Vagina (tissue), 2 donors: ENCODE results near the gene PXDN. TPM values are rescaled to one million over a fixed set of nuclear protein-coding genes. Genes with fewer than 3 reads are reported as not detected.
A peak's percentile ranks its signal among the peaks of the same experiment; 100 is the strongest.
"Not testable (repeated sequence)": the region's sequence is repeated elsewhere in the genome, so short reads cannot be mapped to it uniquely, and the experiment has no call there.

Experiments used
- DNase-seq, 2 donors: peaks; one replicate each; pipeline ENCODE4 v3.0.0-alpha.2; 2017; ENCODE audit errors: extremely low spot score in 2 of 2
- H3K27ac ChIP-seq: fragments of 200-600 bp; sonication (generic); one replicate; pipeline ENCODE4 v1.5.1; 2019
- H3K27me3 ChIP-seq: fragments of 200-600 bp; sonication (generic); one replicate; pipeline ENCODE4 v1.5.1; 2019
- H3K36me3 ChIP-seq, 2 donors: fragments of 200-600 bp; sonication (generic); one replicate each; pipeline ENCODE4 v1.5.1; 2017 to 2019
- H3K4me1 ChIP-seq: fragments of 200-600 bp; sonication (generic); one replicate; pipeline ENCODE4 v1.5.1; 2019
- H3K4me3 ChIP-seq, 2 donors: fragments of 200-600 bp; sonication (generic); 1 replicate in 1 of 2; 2 replicates in 1 of 2; pipeline ENCODE4 v1.5.1; 2016 to 2019
- H3K9me3 ChIP-seq: fragments of 200-600 bp; sonication (generic); one replicate; pipeline ENCODE4 v1.5.1; 2019
- POLR2A ChIP-seq, 2 donors: fragments of 450-650 bp; IDR thresholded peaks; one replicate each; pipeline ENCODE4 v1.6.1; 2017; ENCODE audit warnings: antibody characterized with exemption in 2 of 2, mild to moderate bottlenecking in 2 of 2, moderate library complexity in 2 of 2
- POLR2AphosphoS5 ChIP-seq, 2 donors: sonication (generic); formaldehyde crosslinking; IDR thresholded peaks; one replicate each; pipeline ENCODE4 v1.9.0; 2017; ENCODE audit warnings: antibody characterized with exemption in 2 of 2, mild to moderate bottlenecking in 2 of 2, low read depth in 1 of 2; ENCODE audit not compliant: insufficient read depth in 1 of 2
- intact Hi-C: fragments of 100-400 bp; cut with DNase I; formaldehyde crosslinking; loops from one replicate; pipeline ENCODE4 v1.15.1; 2023
- total RNA-seq: library from RNA; depleted of rRNA; stranded (reverse); fragments of >200 nt; gene quantifications from one replicate; pipeline ENCODE4 v1.2.3, GENCODE V29; 2016
- TF ChIP-seq, protein P1 (sequence below), 3 experiments: fragments of 450-650 bp in 2 of 3; fragments of 200-600 bp in 1 of 3; sonication (generic) in 1 of 3; IDR thresholded peaks; one replicate each; pipeline ENCODE4 v1.5.1; 2017 to 2019; ENCODE audit warnings: antibody characterized with exemption in 3 of 3, mild to moderate bottlenecking in 2 of 3, moderate library complexity in 2 of 3

PXDN gene
- total RNA-seq, 1 donor from 2014 or later = 33.6 TPM

DNA sequence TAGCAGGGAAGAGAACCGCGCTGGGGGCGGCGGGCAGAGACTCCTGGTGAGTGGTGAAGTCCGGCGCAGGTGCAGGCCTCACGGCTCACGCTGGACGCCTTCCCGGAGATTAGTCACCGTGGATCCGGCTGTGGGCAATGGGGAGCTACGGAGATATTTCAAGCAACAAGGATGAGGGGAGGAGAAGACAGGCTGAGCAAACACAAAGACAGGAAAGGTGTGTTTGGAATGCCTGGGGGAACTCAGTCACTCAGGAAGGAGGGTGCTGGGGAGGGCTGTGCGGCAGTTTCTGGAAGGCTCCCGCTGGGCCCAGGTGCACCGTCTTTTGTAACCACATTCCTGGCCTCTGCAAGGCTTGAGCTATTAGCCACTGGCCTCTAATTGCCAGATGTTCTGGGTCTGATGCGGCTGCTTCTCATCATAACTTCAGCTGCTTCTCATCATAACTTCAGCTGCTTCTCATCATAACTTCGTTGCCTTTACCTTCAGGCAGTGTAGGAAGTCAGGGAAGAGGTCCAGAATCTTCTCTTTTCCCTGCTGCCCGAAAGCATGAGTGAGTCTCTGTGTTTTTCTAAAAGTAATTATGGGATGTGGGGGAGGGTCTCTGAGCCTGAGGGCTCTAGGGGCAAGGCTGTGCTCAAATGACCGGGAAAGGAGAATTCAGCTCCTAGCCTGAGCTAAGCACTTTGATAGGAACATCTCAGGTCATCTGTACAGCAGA lies 118.9 kb downstream of the PXDN start:
- H3K9me3 ChIP-seq = no peaks in the 10 kb centered on the region
- no peak for DNase-seq
- no peaks in the 10 kb centered on the region for H3K36me3 ChIP-seq
- intact Hi-C loops = loop anchor here (2.0 kb wide), 1 partner anchor 77 kb away; no protein-coding TSS in a partner anchor
- H3K27me3 ChIP-seq = no peaks in the 10 kb centered on the region
- peaks cover 27% of the 10 kb centered on the region for H3K4me1 ChIP-seq
- no peak overlapping the region for H3K27ac ChIP-seq
- no peak overlapping the region for H3K4me3 ChIP-seq
- TF ChIP-seq, protein P1, sequence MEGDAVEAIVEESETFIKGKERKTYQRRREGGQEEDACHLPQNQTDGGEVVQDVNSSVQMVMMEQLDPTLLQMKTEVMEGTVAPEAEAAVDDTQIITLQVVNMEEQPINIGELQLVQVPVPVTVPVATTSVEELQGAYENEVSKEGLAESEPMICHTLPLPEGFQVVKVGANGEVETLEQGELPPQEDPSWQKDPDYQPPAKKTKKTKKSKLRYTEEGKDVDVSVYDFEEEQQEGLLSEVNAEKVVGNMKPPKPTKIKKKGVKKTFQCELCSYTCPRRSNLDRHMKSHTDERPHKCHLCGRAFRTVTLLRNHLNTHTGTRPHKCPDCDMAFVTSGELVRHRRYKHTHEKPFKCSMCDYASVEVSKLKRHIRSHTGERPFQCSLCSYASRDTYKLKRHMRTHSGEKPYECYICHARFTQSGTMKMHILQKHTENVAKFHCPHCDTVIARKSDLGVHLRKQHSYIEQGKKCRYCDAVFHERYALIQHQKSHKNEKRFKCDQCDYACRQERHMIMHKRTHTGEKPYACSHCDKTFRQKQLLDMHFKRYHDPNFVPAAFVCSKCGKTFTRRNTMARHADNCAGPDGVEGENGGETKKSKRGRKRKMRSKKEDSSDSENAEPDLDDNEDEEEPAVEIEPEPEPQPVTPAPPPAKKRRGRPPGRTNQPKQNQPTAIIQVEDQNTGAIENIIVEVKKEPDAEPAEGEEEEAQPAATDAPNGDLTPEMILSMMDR (IDR thresholded peaks at IDR 0.05) = no peak
- TF ChIP-seq POLR2AphosphoS5 (IDR thresholded peaks at IDR 0.05; ENCODE audit: insufficient read depth in 1 of 2, low read depth in 1 of 2) (peak in 1 of 2 donors; percentile 28), POLR2A (IDR thresholded peaks at IDR 0.05) (no peak)

DNA sequence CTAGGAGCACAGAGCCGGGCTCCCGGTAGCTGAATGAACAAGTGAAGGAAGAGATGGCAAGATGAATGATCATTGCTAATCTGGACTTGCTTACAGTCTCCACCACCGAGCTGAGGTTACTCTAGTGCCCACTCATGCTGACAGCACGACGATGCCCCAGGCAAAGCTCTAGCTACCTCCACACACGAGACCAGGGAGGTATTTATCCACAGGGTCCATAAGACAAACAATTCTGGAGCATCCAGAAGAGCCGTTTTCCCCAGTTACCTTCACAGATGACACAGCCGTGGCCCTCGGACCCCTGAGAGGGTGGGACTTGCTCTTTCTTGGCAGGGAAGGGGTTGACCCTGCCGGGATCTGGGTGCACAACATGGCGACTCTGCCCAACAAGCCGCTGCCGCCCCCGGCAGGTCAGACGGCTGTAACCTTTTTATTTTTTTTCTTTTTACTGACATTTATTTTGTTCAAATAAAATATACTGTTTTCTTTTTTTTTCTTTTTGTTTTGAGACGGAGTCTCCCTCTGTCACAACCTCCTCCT lies 120.3 kb downstream of the PXDN start:
- no peak overlapping the region for H3K27ac ChIP-seq
- TF ChIP-seq POLR2AphosphoS5 (IDR thresholded peaks at IDR 0.05; ENCODE audit: insufficient read depth in 1 of 2, low read depth in 1 of 2) (no peak), POLR2A (IDR thresholded peaks at IDR 0.05) (no peak)
- TF ChIP-seq, protein P1 (IDR thresholded peaks at IDR 0.05) = no peak
- no peaks in the 10 kb centered on the region for H3K27me3 ChIP-seq
- H3K36me3 ChIP-seq = no peaks in the 10 kb centered on the region
- no peak overlapping the region for H3K4me3 ChIP-seq
- peaks cover 26% of the 10 kb centered on the region for H3K4me1 ChIP-seq
- intact Hi-C loops = loop anchor here (2.0 kb wide), 1 partner anchor 75 kb away; no protein-coding TSS in a partner anchor
- no peak for DNase-seq
- no peaks in the 10 kb centered on the region for H3K9me3 ChIP-seq

DNA sequence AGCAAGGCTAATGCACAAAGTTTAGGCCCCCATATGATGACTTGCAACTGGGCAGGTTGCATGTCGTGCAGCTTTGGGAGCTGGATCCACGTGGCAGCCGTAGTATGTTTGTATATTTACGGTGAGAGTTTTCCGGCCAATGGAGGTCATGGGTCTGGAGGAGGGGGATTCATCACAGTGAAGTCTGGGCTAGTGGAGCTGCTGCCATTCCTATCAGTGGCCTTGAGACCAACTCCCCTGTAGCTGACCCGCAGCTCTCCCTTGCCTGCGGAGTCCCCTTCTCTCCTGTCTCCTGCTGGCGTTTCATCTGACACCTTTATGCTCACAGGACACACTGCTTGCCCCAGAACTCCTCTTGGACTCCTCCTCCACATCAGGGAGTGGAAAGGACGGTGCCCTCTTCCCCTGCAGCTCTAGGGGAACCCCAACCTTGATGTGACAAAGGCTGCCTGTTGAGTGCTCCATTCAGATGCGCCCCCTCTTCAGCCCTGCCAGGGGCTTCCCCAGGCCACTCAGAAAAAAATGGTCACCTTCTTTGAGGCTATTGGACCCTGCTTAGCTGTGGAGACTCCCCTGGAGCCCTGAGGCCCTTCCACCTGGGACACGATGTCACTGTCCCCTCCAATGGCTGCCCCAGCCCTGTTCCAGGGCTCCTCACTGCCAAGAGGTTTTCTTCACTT lies 121.7 kb downstream of the PXDN start:
- no peak for DNase-seq
- intact Hi-C loops = no loop called here
- Histone ChIP-seq H3K36me3 (no peaks in the 10 kb centered on the region), H3K4me3 (no peak overlapping the region), H3K9me3 (no peaks in the 10 kb centered on the region), H3K27ac (no peak overlapping the region), H3K4me1 (peaks cover 16% of the 10 kb centered on the region), H3K27me3 (no peaks in the 10 kb centered on the region)
- TF ChIP-seq, protein P1 (IDR thresholded peaks at IDR 0.05) = no peak
- no peak for TF ChIP-seq POLR2AphosphoS5 (IDR thresholded peaks at IDR 0.05; ENCODE audit: insufficient read depth in 1 of 2, low read depth in 1 of 2)
- no peak for TF ChIP-seq POLR2A (IDR thresholded peaks at IDR 0.05)

DNA sequence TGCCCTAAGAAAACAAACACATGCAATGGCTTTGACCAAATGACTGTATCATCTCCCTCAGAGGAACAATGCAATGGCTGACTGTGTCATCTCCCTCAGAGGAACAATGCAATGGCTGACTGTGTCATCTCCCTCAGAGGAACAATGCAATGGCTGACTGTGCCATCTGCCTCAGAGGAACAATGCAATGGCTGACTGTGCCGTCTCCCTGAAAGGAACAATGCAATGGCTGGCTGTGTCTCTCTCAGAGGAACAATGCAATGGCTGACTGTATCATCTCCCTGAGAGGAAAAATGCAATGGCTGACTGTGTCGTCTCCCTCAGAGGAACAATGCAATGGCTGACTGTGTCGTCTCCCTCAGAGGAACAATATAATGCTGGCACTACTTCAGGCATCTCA lies 122.3 kb downstream of the PXDN start:
- H3K9me3 ChIP-seq, intact Hi-C loops, H3K4me3 ChIP-seq, H3K27me3 ChIP-seq, H3K36me3 ChIP-seq, H3K27ac ChIP-seq, DNase-seq: not testable (repeated sequence)
- peaks cover 16% of the 10 kb centered on the region for H3K4me1 ChIP-seq

DNA sequence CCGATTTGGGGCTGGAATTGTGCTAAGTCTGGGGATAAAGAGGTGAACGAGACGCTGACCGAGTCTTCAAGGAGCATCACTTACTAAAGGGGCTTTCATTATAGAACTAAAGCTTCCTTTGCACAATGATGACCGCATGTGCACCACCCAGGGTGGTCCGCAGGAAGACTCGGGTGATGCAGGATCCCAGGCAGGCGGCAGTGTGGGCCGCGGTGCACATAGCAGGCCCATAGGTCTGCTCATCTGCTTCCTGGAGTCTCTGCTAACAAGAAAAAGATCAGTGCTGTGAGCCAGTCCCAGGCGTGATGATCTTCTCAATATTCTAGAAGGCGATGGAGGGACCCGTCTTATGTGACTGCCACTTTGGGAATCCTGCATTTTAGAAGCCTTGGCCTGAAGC lies 122.8 kb downstream of the PXDN start:
- no peak for DNase-seq
- no peaks in the 10 kb centered on the region for H3K27me3 ChIP-seq
- H3K9me3 ChIP-seq = no peaks in the 10 kb centered on the region
- no peak overlapping the region for H3K4me3 ChIP-seq
- peaks cover 16% of the 10 kb centered on the region for H3K4me1 ChIP-seq
- TF ChIP-seq POLR2AphosphoS5 (IDR thresholded peaks at IDR 0.05; ENCODE audit: insufficient read depth in 1 of 2, low read depth in 1 of 2) (no peak), POLR2A (IDR thresholded peaks at IDR 0.05) (no peak)
- TF ChIP-seq, protein P1 (IDR thresholded peaks at IDR 0.05) = no peak
- H3K36me3 ChIP-seq = no peaks in the 10 kb centered on the region
- intact Hi-C loops = no loop called here
- no peak overlapping the region for H3K27ac ChIP-seq
